Measurements from ENCODE around the gene POLR2L. TPM values are rescaled to one million over a fixed set of nuclear protein-coding genes. Genes with fewer than 3 reads are reported as not detected.
A peak's percentile ranks its signal among the peaks of the same experiment; 100 is the strongest.

The POLR2L gene
- total and polyA plus RNA-seq, 2 of the 13 experiments (the other 11 are each of a cell fraction or from before 2014, with no cell fraction given), result 104 to 114 TPM

DNA sequence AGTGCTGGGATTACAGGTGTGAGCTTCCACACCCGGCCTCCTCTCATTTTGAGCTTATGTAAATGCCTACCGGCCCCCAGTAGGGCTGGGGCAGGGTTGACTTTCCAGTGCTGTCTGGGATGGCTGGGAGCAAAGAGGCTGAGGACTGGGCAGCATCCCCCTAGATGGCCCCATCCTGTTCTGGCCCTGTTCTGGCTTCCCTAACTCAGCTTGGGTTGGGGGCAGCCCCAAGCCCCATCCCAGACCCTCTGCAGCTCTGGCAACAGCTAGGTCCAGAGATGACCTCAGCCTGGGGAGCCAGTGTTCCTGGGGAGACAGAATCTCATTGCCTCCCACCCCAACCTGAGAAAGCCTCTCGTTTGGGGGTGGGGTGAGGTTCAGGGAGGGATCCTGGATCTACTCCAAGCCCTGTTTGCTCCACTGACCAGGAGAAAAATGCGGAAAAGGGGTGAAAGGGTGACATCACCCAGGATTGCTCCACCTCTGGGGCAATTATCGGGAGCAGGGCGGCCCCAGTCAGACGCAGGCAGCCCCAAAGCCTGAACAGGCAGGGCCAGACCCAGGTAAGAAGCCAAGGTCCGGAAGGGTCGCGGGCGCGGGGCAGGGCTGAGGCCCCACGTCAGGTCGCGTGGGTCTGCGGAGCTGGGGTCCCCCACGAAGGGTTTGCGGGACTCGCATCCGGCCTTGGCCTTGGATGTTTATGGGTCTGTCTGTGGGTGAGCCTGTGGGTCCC is 23.8 kb downstream of the POLR2L start, which contains the start of gene PNPLA2 (continued):
- TF ChIP-seq, protein P1, sequence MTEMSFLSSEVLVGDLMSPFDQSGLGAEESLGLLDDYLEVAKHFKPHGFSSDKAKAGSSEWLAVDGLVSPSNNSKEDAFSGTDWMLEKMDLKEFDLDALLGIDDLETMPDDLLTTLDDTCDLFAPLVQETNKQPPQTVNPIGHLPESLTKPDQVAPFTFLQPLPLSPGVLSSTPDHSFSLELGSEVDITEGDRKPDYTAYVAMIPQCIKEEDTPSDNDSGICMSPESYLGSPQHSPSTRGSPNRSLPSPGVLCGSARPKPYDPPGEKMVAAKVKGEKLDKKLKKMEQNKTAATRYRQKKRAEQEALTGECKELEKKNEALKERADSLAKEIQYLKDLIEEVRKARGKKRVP (CRISPR knock-in tag; IDR thresholded peaks at IDR 0.05), result peak in 1 of 2 experiments; percentile 76; a peak in 2 of 4 replicates
- TF ChIP-seq, protein P2, sequence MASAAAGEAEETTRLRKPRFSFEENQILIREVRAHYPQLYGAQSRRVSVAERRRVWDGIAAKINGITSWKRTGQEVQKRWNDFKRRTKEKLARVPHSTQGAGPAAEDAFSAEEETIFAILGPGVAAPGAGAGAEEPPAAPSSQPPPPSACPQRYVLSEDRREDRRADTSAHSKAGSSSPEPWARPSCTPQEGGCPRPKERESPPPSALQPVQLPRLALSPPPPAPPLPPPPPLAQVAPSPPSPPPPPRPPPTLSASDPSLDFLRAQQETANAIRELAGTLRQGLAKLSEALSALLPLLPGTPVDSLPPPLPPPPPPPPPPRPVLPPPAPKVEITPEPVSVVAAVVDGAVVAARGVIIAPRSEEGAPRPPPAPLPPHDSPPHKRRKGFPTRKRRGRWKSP (CRISPR knock-in tag; IDR thresholded peaks at IDR 0.05), result no peak
- peak; percentile 29; the same call in 1 of the 2 replicates for TF ChIP-seq FOXP4 (CRISPR knock-in tag; IDR thresholded peaks at IDR 0.05)
- TF ChIP-seq MXD1 (CRISPR knock-in tag; IDR thresholded peaks at IDR 0.05), result 0 out of 2 replicates have a peak, but pooled peaks have one; percentile 54
- TF ChIP-seq POLR2A (IDR thresholded peaks at IDR 0.05; ENCODE audit: insufficient read depth in 1 of 2, low read depth in 2 of 2, low read length in 2 of 2), result peak in 1 of 2 experiments; percentile 69; a peak in 1 of 4 replicates
- no peak for TF ChIP-seq ZBTB2 (CRISPR knock-in tag; IDR thresholded peaks at IDR 0.05; ENCODE audit: low read depth)
- TF ChIP-seq, protein P3, sequence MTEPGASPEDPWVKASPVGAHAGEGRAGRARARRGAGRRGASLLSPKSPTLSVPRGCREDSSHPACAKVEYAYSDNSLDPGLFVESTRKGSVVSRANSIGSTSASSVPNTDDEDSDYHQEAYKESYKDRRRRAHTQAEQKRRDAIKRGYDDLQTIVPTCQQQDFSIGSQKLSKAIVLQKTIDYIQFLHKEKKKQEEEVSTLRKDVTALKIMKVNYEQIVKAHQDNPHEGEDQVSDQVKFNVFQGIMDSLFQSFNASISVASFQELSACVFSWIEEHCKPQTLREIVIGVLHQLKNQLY (CRISPR knock-in tag; IDR thresholded peaks at IDR 0.05), result no peak
- no peak for TF ChIP-seq RARG (CRISPR knock-in tag; IDR thresholded peaks at IDR 0.05; ENCODE audit: low read depth)
- TF ChIP-seq ZNF605 (CRISPR knock-in tag; IDR thresholded peaks at IDR 0.05), result peak; percentile 80; the same call in 1 of the 2 replicates
- peak; percentile 64; the same call in 1 of the 2 replicates for TF ChIP-seq FOSL2 (CRISPR knock-in tag; IDR thresholded peaks at IDR 0.05)
- TF ChIP-seq ZNF557 (CRISPR knock-in tag; IDR thresholded peaks at IDR 0.05), result no peak
- TF ChIP-seq CEBPB (IDR thresholded peaks at IDR 0.05; ENCODE audit: borderline replicate concordance, low read depth, low read length), result peak; percentile 84
- TF ChIP-seq ELF1 (CRISPR knock-in tag; IDR thresholded peaks at IDR 0.05), result peak; percentile 80
- TF ChIP-seq, protein P4, sequence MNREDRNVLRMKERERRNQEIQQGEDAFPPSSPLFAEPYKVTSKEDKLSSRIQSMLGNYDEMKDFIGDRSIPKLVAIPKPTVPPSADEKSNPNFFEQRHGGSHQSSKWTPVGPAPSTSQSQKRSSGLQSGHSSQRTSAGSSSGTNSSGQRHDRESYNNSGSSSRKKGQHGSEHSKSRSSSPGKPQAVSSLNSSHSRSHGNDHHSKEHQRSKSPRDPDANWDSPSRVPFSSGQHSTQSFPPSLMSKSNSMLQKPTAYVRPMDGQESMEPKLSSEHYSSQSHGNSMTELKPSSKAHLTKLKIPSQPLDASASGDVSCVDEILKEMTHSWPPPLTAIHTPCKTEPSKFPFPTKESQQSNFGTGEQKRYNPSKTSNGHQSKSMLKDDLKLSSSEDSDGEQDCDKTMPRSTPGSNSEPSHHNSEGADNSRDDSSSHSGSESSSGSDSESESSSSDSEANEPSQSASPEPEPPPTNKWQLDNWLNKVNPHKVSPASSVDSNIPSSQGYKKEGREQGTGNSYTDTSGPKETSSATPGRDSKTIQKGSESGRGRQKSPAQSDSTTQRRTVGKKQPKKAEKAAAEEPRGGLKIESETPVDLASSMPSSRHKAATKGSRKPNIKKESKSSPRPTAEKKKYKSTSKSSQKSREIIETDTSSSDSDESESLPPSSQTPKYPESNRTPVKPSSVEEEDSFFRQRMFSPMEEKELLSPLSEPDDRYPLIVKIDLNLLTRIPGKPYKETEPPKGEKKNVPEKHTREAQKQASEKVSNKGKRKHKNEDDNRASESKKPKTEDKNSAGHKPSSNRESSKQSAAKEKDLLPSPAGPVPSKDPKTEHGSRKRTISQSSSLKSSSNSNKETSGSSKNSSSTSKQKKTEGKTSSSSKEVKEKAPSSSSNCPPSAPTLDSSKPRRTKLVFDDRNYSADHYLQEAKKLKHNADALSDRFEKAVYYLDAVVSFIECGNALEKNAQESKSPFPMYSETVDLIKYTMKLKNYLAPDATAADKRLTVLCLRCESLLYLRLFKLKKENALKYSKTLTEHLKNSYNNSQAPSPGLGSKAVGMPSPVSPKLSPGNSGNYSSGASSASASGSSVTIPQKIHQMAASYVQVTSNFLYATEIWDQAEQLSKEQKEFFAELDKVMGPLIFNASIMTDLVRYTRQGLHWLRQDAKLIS (CRISPR knock-in tag; IDR thresholded peaks at IDR 0.05), result 0 out of 2 replicates have a peak, but pooled peaks have one; percentile 37
- TF ChIP-seq, protein P5, sequence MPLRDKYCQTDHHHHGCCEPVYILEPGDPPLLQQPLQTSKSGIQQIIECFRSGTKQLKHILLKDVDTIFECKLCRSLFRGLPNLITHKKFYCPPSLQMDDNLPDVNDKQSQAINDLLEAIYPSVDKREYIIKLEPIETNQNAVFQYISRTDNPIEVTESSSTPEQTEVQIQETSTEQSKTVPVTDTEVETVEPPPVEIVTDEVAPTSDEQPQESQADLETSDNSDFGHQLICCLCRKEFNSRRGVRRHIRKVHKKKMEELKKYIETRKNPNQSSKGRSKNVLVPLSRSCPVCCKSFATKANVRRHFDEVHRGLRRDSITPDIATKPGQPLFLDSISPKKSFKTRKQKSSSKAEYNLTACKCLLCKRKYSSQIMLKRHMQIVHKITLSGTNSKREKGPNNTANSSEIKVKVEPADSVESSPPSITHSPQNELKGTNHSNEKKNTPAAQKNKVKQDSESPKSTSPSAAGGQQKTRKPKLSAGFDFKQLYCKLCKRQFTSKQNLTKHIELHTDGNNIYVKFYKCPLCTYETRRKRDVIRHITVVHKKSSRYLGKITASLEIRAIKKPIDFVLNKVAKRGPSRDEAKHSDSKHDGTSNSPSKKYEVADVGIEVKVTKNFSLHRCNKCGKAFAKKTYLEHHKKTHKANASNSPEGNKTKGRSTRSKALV (CRISPR knock-in tag; IDR thresholded peaks at IDR 0.05), result no peak
